Tongue (tissue), 2 donors: Measurements from ENCODE around the gene LNX2. TPM values are rescaled to one million over a fixed set of nuclear protein-coding genes. Genes with fewer than 3 reads are reported as not detected.

ENCODE experiments used
- DNase-seq: peaks from one replicate; pipeline ENCODE4 v3.0.0-alpha.2; 2015
- total RNA-seq: library from RNA; depleted of rRNA; stranded (reverse); fragments of >200 nt; gene quantifications from one replicate; pipeline ENCODE4 v1.2.3, GENCODE V29; 2014

Gene LNX2
- total RNA-seq, 1 donor from 2014 or later: 10.9 TPM

DNA sequence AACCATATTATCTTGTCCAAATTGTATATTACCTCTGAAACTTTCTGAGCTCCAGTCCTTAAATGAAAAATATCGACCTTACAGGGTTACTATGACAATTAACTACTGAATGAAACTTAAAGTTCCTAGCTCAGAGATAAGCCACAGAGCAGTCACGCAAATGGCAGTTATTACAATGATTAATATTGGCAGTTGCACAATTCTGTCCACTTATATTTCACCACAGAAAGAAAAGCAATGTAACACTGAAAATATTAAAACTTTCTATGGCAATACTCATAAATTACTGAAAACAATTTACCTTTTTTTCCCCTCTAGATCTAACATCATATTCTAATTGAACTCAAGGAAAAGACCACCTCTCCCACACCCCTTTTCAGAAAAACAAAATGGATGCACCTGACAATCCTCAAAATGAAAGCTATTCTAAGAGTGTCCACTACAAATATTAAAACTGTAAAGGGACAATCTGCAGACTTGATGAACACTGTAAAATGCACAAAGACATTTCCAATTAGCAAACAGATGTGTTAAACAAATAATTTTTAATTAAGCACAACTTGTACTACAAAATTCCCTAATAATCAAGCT is 14.6 kb downstream of the LNX2 start:
- DNase-seq: no peak

- no peak for DNase-seq
These were observed 15.2 kb downstream of the LNX2 start for GRCh38 chr13:27605099-27605498.

DNA sequence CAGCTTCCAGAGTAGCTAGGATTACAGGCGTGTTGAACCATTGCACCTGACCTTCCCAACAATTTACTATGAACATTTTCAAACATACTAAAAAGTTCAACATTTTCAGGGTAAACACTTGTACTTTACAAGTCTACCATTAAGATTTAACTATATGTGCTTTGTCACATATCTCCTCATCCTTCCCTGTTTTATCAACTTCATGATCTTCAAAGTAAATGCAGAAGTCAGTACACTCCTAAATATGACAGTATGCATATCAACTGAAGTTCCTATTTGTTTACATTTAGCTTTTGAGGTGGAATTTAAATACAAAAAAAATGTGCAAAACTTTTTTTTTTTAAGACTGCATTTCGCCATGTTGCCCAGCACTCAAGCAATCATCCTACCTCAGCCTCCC is 18.5 kb downstream of the LNX2 start:
- DNase-seq: no peak

DNA sequence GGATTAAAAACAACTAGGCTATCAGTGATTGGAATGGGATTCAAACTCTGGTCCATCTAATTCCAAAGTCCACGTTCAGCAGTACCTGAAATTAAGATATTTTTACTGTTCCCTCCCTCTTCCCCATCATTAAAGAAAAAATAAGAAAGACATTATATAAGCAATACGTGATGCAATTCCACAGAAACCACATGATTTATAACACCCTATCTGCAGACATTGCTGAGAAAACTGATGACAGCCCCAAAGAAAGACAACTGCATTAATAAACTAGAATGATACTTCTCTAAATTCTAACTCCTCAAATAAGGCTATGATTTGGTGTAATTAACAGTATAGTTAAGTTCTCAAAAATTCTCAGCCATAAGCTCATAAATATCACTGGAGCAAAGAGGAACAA is 19.1 kb downstream of the LNX2 start:
- no peak for DNase-seq

- DNase-seq: no peak
These were observed 19.6 kb downstream of the LNX2 start for GRCh38 chr13:27600711-27601110.

GRCh38 chr13:27599845-27600553 is 20.3 kb downstream of the LNX2 start:
- peak; percentile 36 for DNase-seq

GRCh38 chr13:27599096-27599495 is 21.2 kb downstream of the LNX2 start:
- no peak for DNase-seq

DNA sequence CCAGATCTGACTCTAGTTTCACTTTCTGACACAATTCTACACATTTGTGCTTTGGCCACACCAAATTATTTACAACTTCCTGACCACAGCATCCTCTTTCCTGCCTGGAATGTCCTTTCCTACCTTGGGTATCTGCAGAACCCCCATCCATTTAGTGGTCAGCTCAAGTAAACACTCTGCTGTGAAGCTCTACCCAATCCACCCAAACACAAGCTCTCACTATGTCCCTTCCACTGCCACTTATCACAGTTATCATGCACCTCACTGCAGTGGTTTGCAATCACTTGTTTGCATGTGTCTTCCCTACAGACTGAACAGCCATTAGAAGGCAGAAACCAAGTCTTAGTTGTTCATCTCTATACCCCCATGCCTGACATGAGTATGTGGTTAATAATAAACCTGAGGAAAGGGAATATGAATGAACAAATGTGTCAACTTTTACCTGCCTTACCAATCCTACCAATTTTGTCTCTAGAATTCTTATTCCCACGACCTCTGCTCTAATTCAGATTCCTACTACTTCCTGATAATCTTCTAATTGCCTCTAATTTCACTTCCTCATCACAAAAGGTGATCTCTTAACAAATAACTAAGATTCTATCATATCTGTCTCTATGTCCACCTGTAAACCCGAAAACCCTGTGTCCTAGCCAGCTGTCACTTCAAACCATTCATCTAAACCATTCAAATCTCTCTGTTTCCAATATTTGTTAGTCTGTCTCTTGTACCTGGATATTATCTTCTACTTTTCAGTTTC is 25.1 kb downstream of the LNX2 start:
- DNase-seq: no peak

GRCh38 chr13:27593267-27593666 is 27.1 kb downstream of the LNX2 start:
- no peak for DNase-seq

DNA sequence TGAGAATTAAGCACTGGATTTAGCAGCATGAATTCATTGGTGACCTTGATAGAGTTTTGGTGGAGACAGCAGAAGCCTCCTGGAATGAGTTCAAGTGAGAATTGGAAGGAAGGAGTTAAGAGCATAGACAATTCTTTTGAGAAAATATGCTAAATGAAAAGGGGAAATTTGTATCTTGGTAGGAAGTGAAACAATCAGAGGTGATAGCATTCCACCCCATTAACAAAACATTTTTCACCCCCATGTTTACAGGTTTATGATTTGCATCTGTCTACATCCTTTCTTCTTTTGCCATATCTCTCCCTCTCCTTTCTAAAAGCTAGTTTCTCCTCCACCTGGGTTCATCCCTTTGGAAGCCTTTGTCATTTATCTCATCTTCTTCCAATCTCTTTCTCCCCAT is 27.5 kb downstream of the LNX2 start:
- DNase-seq: no peak

- no peak for DNase-seq
These were observed 31.9 kb downstream of the LNX2 start for GRCh38 chr13:27588405-27588804.

GRCh38 chr13:27587095-27587746 is 33.1 kb downstream of the LNX2 start:
- no peak for DNase-seq

- DNase-seq: no peak
These were observed 36.7 kb downstream of the LNX2 start for GRCh38 chr13:27583645-27584044.

- DNase-seq: no peak
These were observed 42.0 kb downstream of the LNX2 start for GRCh38 chr13:27578121-27579030.

DNA sequence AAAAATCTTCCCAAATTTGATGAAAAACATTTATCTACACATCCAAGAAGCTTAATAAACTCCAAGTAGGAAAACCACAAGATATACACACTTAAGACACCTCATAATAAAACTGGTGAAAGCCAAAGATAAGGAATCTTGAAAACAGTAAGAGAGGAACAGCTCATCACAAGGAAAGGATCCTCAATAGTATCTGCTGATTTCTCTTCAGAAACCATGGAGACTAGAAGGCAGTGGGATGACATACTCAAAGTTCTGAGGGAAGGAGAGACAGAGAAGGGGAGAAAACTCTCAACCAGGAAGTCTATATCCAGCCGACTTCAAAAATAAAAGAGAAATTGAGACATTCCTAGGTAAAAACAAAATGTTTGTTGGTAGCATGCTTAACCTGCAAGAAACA is 45.7 kb downstream of the LNX2 start:
- DNase-seq: no peak

- no peak for DNase-seq
These were observed 47.1 kb downstream of the LNX2 start for GRCh38 chr13:27573265-27573664.

- DNase-seq: no peak
These were observed 48.0 kb downstream of the LNX2 start for GRCh38 chr13:27572234-27572901.

GRCh38 chr13:27570906-27571305 is 49.4 kb downstream of the LNX2 start:
- DNase-seq: no peak

- DNase-seq: no peak
These were observed 50.9 kb downstream of the LNX2 start for GRCh38 chr13:27569405-27569804.

DNA sequence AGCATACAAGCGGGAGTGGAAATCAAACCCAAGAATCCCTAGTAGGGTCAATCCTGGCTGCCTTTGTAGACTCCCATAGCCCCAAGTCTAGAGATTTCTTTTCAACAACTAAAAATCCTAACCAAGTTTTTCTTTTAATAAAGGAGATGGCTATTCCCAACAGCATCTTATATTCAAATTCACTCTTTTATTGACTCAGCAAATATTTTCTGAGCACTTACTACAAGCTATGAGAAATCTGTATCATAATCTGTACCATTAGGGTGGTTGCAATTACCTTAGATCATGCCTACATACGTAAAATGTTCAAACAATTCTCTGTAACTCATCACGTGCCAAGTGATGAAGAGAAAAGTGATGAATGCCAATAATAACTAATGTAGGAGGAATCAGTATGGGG is 54.5 kb downstream of the LNX2 start:
- DNase-seq: no peak

DNA sequence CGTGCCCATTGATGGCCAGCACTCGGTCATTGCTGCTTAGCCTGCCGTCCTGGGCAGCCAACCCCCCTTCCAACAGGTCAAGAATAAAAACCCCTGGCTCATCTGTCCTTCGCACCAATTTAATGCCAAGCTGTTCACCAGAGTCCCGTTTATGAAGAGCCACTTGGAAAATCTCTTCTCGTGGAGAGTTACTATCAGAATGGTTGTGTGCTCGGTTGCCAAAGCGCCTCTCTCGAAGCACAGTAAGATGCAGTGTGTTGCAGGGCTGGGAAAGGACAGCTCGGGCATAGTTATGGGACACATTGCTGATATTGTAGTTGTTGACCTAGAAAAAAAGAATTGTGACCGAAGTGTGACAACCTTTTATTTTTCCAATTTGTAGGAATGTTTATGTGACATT is 57.9 kb downstream of the LNX2 start:
- DNase-seq: no peak
